Measurements from ENCODE around the gene APBB1IP. TPM values are rescaled to one million over a fixed set of nuclear protein-coding genes. Genes with fewer than 3 reads are reported as not detected.

APBB1IP gene
- total and polyA plus RNA-seq, 2 donors (not counting 3 experiments of a cell fraction or from before 2014, with no cell fraction given) = not detected

DNA sequence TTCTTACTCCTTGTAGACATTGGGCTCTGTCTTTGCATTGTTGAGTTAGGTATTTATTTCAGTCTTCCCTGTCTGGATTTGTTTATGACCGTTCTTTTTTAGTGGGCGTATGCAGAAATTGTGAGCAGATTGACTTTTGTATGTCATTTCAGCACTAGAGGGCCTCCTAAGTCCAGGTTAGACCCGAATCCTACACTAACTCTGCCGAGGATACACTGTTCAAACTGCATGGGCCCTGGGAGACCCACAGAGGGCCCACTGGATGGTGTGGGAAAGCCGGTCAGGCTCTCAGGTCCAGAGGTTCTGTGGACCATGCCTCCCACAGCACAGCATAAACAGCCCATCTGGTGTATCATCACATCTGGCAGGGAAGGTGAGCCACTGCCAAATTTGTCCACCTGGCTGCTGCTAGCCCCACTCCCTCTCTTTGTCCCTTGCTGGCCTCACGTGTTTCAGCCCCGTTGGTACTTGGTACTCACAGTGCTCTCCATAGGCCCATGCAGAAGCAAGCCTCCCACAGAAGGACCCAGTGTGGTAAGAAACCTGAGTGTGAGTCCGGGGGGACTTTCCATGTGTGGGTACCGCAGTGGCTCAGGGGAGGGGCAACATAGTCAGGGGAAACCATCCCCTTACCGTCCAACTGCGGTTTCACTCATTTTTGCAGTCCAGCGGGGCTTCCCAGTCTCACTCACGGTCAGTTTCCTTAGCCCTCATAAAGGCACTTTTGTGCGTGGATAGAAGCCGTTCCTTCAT lies 112.8 kb downstream of the APBB1IP start:
- Histone ChIP-seq H3K79me2 (ENCODE audit: control insufficient read depth, insufficient read depth, low read length) (no peaks in the 10 kb centered on the region), H4K20me1 (replicated peaks; ENCODE audit: control insufficient read depth, extremely low read depth, insufficient read depth, low read length) (no peaks in the 10 kb centered on the region), H3K4me3 (replicated peaks in 1 of 3; ENCODE audit: insufficient read depth in 1 of 3, low read depth in 1 of 3, low read length in 3 of 3) (no peak overlapping the region), H3K4me2 (ENCODE audit: insufficient read depth, low read length) (no peak overlapping the region), H3K36me3 (ENCODE audit: control insufficient read depth in 2 of 2, extremely low read depth in 1 of 2, insufficient read depth in 2 of 2, low read length in 2 of 2) (no peaks in the 10 kb centered on the region), H3K4me1 (ENCODE audit: control insufficient read depth, extremely low read depth, insufficient read depth, low read length) (no peaks in the 10 kb centered on the region), H3K27me3 (ENCODE audit: control insufficient read depth in 2 of 2, insufficient read depth in 2 of 2, low read length in 2 of 2) (no peaks in the 10 kb centered on the region), H3K9me3 (replicated peaks; ENCODE audit: control insufficient read depth, insufficient read depth, low read length) (no peaks in the 10 kb centered on the region), H2AFZ (ENCODE audit: low read depth, low read length) (no peak overlapping the region), H3K9ac (replicated peaks; ENCODE audit: extremely low read depth, insufficient read depth, low read length) (no peak overlapping the region), H3K27ac (ENCODE audit: insufficient read depth, low read depth, low read length) (no peak overlapping the region), H3K9me1 (replicated peaks; ENCODE audit: control insufficient read depth, extremely low read depth, insufficient read depth, low read length) (no peaks in the 10 kb centered on the region)
- ChIA-PET CTCF (no interaction called here), POLR2A (no interaction called here)
- DNase-seq (ENCODE audit: low read depth, low spot score) (no peak), FAIRE-seq (no peak)
- TF ChIP-seq, protein P1, sequence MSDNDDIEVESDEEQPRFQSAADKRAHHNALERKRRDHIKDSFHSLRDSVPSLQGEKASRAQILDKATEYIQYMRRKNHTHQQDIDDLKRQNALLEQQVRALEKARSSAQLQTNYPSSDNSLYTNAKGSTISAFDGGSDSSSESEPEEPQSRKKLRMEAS (IDR thresholded peaks at IDR 0.05; ENCODE audit: insufficient read depth, insufficient read length) = no peak
- TF ChIP-seq, protein P2, sequence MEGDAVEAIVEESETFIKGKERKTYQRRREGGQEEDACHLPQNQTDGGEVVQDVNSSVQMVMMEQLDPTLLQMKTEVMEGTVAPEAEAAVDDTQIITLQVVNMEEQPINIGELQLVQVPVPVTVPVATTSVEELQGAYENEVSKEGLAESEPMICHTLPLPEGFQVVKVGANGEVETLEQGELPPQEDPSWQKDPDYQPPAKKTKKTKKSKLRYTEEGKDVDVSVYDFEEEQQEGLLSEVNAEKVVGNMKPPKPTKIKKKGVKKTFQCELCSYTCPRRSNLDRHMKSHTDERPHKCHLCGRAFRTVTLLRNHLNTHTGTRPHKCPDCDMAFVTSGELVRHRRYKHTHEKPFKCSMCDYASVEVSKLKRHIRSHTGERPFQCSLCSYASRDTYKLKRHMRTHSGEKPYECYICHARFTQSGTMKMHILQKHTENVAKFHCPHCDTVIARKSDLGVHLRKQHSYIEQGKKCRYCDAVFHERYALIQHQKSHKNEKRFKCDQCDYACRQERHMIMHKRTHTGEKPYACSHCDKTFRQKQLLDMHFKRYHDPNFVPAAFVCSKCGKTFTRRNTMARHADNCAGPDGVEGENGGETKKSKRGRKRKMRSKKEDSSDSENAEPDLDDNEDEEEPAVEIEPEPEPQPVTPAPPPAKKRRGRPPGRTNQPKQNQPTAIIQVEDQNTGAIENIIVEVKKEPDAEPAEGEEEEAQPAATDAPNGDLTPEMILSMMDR (IDR thresholded peaks at IDR 0.05; ENCODE audit: extremely low read depth in 1 of 2, insufficient read depth in 1 of 2, low read depth in 1 of 2, low read length in 2 of 2) = no peak
- TF ChIP-seq FOS (IDR thresholded peaks at IDR 0.05; ENCODE audit: borderline replicate concordance, insufficient read depth, low read length) (no peak), EZH2 (IDR thresholded peaks at IDR 0.05; ENCODE audit: borderline replicate concordance, low read depth, low read length, severe bottlenecking) (no peak), POLR2AphosphoS5 (IDR thresholded peaks at IDR 0.05; ENCODE audit: insufficient read depth, low read depth, low read length) (no peak), POLR2A (IDR thresholded peaks at IDR 0.05; ENCODE audit: low read depth, low read length) (no peak), GATA2 (IDR thresholded peaks at IDR 0.05; ENCODE audit: insufficient read depth, insufficient read length, low read depth, low read length) (no peak), MYC (IDR thresholded peaks at IDR 0.05; ENCODE audit: low read depth, low read length) (no peak), JUN (IDR thresholded peaks at IDR 0.05; ENCODE audit: borderline replicate concordance, insufficient read depth, insufficient read length, low read depth) (no peak)
- intact Hi-C loops (cut with micrococcal nuclease) = no loop called here
- BruUV-seq (replicated peaks) = no TSS peak
- dilution Hi-C loops (cut with MboI; ENCODE audit: extremely low pct_ligation_motif_present, low sequenced_read_pairs) = no loop called here
